ENCODE measurements around the gene SYNGR3.

DNA sequence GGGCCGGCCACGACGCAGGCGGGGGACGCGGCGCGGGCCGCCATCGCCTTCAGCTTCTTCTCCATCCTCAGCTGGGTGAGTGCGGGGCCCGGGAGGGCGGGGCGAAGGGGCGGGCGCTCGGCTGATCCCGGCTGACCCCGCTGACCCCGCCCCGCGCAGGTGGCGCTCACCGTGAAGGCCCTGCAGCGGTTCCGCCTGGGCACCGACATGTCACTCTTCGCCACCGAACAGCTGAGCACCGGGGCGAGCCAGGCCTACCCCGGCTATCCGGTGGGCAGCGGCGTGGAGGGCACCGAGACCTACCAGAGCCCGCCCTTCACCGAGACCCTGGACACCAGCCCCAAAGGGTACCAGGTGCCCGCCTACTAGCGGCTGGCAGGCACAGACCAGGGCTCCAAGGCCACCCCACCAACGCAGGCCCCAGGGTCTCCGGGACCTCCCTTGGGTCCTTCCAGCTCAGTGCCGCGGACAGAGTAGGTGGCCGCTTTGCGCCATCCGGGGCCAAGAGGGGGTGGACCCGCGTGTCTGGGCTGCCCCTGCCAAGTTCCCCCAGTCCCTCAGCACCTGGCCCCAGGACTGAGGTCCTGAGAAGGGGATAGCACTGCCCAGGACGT lies 3.0 kb downstream of the SYNGR3 start:
- TF ChIP-seq, protein P1, sequence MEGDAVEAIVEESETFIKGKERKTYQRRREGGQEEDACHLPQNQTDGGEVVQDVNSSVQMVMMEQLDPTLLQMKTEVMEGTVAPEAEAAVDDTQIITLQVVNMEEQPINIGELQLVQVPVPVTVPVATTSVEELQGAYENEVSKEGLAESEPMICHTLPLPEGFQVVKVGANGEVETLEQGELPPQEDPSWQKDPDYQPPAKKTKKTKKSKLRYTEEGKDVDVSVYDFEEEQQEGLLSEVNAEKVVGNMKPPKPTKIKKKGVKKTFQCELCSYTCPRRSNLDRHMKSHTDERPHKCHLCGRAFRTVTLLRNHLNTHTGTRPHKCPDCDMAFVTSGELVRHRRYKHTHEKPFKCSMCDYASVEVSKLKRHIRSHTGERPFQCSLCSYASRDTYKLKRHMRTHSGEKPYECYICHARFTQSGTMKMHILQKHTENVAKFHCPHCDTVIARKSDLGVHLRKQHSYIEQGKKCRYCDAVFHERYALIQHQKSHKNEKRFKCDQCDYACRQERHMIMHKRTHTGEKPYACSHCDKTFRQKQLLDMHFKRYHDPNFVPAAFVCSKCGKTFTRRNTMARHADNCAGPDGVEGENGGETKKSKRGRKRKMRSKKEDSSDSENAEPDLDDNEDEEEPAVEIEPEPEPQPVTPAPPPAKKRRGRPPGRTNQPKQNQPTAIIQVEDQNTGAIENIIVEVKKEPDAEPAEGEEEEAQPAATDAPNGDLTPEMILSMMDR (IDR thresholded peaks at IDR 0.05 in 8 of 11, conservative IDR thresholded peaks at IDR 0.05 in 3 of 11), result no peak
- no peak for TF ChIP-seq POLR2A (IDR thresholded peaks at IDR 0.05)
- TF ChIP-seq POLR2AphosphoS5 (IDR thresholded peaks at IDR 0.05), result no peak

Measured in spleen (tissue), 7 donors.